GM12873 (cell line): Measurements from ENCODE around the gene PIGU.

Source experiments
- CTCF ChIP-seq: IDR thresholded peaks from 2 replicates; pipeline ENCODE4 v1.5.1; 2012; ENCODE audit warnings: low read depth, mild to moderate bottlenecking, moderate library complexity, low read length, control low read depth; ENCODE audit not compliant: insufficient read depth; ENCODE audit errors: missing control alignments

PIGU gene

GRCh38 chr20:34651200-34651599 is 25.7 kb downstream of the PIGU start:
- TF ChIP-seq CTCF, result no peak

- no peak for TF ChIP-seq CTCF
These were observed 29.2 kb downstream of the PIGU start for GRCh38 chr20:34647737-34648136.

DNA sequence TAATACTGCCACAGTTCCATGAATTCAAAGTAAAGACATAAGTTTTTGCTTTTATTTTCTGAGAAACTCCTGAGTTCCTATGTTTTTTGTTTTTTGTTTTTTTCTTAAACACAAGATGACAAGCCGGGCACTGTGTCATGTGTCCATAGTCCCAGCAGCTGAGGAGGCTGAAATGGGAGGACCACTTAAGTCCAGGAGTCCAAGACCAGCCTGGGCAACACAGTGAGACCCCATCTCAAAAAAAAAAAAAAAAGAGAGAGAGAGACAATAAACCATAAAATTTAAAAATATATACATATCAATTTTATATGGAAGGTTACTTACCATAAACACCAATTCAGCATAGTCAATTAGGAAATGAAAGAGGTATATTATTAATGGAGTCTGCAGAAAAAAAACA is 31.9 kb downstream of the PIGU start:
- no peak for TF ChIP-seq CTCF

DNA sequence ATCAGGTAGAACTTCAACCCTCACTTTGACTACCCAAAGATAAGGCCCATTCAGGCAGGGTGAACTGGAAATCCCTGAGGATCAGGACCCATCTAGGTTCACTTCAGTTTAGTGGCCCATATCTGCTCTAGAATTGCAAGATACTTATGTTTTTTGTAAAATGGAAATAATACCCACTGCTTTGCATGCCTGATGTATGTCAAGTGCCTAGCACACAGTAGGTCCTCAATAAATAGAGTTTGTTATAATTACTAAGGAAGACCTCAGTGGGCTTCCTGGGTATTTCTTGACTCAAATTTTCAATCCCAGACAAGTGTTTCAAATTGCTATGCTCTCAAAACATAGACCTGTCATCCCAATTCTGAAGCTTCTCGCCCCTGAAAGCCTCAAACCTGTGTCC is 32.5 kb downstream of the PIGU start:
- TF ChIP-seq CTCF, result no peak

- no peak for TF ChIP-seq CTCF
These were observed 33.0 kb downstream of the PIGU start for GRCh38 chr20:34643928-34644327.

DNA sequence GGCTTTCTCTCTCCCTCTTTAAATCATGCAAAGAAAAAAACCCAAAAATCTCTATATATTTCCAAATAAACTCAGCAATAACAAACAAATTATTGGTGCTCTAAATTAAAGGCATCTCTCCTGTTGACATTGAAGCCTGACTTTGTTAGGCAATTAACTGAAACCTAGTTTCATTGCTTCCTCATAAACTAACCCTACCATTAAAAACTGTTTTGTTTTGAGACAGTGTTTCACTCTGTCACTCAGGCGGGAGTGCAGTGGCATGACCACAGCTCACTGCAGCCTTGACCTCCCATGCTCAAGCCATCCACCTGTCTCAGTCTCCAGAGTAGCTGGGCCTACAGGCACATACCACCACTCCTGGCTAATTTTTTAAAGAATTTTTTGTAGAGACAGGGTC is 34.9 kb downstream of the PIGU start:
- no peak for TF ChIP-seq CTCF

DNA sequence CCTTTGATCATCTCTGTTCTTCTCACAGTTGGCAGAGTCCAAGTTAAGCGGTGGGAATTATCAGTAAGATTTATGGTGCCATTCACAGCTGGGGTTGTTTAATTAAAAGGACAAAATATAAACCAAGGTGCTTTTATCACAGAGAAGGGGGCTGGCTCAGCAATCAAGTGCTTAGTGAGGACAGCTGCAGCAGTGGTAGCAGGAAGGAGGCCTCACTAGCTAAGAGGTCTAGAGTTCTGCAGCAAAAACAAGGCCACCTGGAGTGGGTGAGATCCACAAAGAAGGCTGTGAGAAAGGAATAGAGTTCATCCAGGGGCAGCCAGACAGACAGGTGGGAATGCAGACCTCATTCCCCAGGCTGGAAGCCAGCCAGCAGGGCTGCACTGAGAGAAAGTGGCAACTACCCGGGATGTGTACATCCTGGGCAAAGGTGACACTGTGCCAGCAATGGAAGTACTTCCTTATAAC is 37.1 kb downstream of the PIGU start:
- TF ChIP-seq CTCF, result no peak
